OCI-LY7 (cell line): ENCODE data around the gene C1QL4.

ENCODE experiments used
- EZH2phosphoT487 ChIP-seq: fragments of 200-600 bp; sonication (generic); IDR thresholded peaks from 2 replicates; pipeline ENCODE4 v1.6.1; 2018; ENCODE audit warnings: low read depth, borderline replicate concordance, mild to moderate bottlenecking, mixed run types, antibody characterized with exemption, low read length, moderate library complexity, mixed read lengths
- TF ChIP-seq, protein P1 (sequence below): fragments of 200-600 bp; sonication (generic); conservative IDR thresholded peaks from 2 replicates; pipeline ENCODE4 v1.5.1; 2014; ENCODE audit warnings: mild to moderate bottlenecking, antibody characterized with exemption, low read length, moderate library complexity, mixed read lengths

DNA sequence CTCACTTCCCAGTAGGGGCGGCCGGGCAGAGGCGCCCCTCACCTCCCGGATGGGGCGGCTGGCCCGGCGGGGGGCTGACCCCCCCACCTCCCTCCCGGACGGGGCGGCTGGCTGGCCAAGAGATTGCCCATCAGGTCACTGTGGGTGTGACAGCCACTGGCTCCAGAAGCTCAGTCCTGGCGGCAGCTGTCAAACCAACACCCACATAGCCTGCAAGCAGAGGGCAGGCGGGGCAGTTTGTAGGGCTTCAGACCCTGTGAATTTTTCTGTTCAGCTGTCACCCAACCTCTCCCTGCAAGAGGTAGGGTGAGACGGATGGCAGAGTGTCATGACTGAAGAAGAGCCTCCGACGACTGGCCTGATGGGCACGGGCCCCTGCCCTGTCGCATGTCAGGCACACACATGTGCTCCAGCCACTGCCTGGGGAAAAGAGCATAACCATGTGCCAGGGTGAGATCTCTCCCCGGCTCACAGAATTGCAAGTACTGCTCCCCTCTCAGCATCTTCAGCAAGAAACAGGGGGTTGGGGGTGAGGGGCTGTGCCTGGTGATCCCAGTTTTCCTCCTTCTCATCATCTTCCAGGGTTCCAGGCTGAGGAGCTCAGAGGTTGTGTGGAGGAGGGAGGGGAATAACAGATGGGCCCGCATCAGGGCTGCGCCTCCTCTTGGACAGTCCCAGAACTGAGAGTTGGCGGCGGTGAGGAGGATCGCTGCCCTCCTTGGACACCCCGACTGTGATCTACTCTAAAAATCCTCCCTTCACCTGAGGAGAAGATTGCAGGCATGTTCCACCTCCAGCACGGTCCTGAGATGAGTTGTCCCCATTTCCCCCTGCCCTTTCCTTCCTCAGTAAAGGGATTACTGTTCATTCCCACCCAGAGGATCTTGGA lies 53.2 kb downstream of the C1QL4 start:
- no peak for TF ChIP-seq EZH2phosphoT487
- TF ChIP-seq, protein P1, sequence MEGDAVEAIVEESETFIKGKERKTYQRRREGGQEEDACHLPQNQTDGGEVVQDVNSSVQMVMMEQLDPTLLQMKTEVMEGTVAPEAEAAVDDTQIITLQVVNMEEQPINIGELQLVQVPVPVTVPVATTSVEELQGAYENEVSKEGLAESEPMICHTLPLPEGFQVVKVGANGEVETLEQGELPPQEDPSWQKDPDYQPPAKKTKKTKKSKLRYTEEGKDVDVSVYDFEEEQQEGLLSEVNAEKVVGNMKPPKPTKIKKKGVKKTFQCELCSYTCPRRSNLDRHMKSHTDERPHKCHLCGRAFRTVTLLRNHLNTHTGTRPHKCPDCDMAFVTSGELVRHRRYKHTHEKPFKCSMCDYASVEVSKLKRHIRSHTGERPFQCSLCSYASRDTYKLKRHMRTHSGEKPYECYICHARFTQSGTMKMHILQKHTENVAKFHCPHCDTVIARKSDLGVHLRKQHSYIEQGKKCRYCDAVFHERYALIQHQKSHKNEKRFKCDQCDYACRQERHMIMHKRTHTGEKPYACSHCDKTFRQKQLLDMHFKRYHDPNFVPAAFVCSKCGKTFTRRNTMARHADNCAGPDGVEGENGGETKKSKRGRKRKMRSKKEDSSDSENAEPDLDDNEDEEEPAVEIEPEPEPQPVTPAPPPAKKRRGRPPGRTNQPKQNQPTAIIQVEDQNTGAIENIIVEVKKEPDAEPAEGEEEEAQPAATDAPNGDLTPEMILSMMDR, result peak; percentile 44; the same call in 1 of the 2 replicates
